Activated naive CD8-positive, alpha-beta T cell treated with anti-CD3 and anti-CD28 coated beads for 36 hours (primary cell): ENCODE results near the gene C3orf62. TPM values are rescaled to one million over a fixed set of nuclear protein-coding genes. Genes with fewer than 3 reads are reported as not detected.

Source experiments
- DNase-seq: peaks from one replicate; pipeline ENCODE4 v3.0.0; 2021
- H3K27ac Mint-ChIP-seq: one replicate; pipeline ENCODE4 v1.8.0; 2022; ENCODE audit warnings: mild to moderate bottlenecking, moderate library complexity, mixed read lengths
- H3K27me3 Mint-ChIP-seq: one replicate; pipeline ENCODE4 v1.8.0; 2022; ENCODE audit warnings: mild to moderate bottlenecking, mixed read lengths
- H3K36me3 Mint-ChIP-seq: one replicate; pipeline ENCODE4 v1.8.0; 2021; ENCODE audit warnings: mild to moderate bottlenecking, mixed read lengths
- H3K4me1 Mint-ChIP-seq: one replicate; pipeline ENCODE4 v1.8.0; 2021; ENCODE audit warnings: mixed read lengths
- H3K4me3 Mint-ChIP-seq: one replicate; pipeline ENCODE4 v1.8.0; 2022; ENCODE audit warnings: mild to moderate bottlenecking, moderate library complexity, mixed read lengths
- H3K9me3 Mint-ChIP-seq: one replicate; pipeline ENCODE4 v1.8.0; 2022; ENCODE audit warnings: mixed read lengths
- total RNA-seq, 2 experiments: library from RNA; stranded (reverse); gene quantifications; one replicate each; pipeline ENCODE4 v1.2.3, GENCODE V29; 2021

C3orf62 gene
- 1 to 10 TPM; 4.0 to 4.2 TPM for total RNA-seq

DNA sequence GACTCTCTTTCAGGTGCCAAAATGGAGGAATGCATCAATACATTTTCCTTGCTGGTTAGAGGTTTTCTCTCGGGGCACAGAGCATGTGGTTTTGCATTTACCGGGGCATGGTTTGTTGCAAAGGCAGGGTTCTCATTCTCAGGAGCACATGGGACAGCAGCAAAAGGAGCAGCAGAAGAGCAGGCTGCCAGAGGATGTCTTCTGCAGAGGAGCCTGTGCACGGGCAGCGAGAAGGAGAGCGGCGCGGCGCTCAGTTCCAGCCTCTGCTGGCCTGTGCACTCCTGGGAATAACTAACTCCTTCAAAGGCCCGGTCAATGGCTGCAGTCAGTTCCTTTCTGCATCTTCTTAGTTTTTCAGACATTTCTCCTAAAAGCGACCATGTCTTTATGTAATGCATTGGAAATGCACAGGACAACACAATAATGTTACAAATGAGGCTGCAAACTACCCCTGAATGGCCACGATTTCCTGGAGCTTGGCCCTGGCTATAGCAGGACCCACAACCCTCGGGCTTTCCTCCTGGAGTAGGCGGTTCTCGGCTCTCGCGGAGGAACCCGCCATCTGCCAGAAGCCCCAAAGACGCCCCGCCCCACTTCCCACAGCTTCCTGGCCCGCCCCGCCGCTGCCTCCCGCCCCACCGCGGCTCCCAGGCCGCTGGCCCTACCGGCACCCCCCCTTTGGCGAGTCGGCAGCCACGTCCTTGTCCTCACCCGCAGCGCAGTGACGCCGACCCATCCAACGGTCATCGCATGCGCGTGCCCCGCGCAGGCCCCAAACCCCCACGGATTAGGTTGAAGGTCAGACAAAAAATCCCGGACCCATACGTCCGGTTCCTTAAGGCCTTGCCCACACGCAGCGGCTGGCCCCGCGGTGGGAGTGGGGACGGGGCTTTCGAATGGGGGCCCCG is at the start of gene C3orf62:
Gene C3orf62, minus strand, starts transcription at position 758 of the 908 bp plus-strand sequence. Its CDS starts 360 bp downstream, at position 398.
- peak within 1 kb of the TSS; percentile 88 for H3K27ac Mint-ChIP-seq
- DNase-seq: peak; percentile 82
- peaks cover 31% of the 10 kb centered on the region for H3K4me1 Mint-ChIP-seq
- H3K27me3 Mint-ChIP-seq: no peaks in the 10 kb centered on the region
- no peaks in the 10 kb centered on the region for H3K9me3 Mint-ChIP-seq
- H3K4me3 Mint-ChIP-seq: peak within 1 kb of the TSS; percentile 79
- peaks cover 31% of the 10 kb centered on the region for H3K36me3 Mint-ChIP-seq

GRCh38 chr3:49324768-49325167 is 47.7 kb upstream of the C3orf62 start:
- Mint-ChIP-seq H3K27ac (no peak overlapping the region), H3K4me3 (no peak overlapping the region), H3K36me3 (peaks cover 32% of the 10 kb centered on the region), H3K27me3 (no peaks in the 10 kb centered on the region), H3K9me3 (no peaks in the 10 kb centered on the region), H3K4me1 (no peaks in the 10 kb centered on the region)
- no peak for DNase-seq

DNA sequence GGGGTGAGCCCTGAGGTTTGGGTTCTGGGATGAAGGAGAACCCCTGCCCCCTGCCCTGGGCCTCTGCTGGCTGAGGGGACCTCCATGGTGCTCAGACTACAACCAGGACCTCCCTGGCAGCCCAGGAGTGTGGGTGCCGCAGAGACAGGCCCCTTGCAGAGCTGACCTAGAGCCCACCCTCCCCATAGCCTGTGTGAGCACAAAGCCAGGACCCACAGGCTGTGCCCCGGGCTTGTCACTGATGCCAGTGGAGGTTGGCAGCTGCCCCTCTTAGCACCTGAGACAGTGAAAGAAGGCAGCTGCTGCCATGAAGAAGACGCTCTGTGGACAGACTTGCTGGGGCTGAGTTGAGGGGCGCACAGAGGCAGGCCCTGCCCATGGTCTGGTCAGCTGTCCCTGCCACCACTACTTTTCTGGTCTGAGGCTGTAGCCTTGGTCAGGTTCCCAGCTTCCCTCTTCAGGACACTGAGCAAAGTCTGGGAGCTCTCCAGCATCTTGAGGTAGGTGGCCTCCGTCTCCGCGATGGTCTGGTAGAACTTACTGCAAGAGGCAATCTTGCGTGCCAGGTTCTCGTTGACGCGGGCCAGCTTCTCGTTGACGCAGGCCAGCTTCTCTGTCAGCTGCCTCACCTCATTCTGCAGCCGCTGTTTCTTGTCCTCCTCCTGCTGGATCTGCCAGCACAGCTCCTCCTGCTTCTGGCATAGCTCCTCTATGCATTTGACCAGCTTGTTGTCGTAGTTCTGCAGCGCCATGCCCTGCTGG is 39.8 kb upstream of the C3orf62 start:
- Mint-ChIP-seq H3K36me3 (peaks cover 13% of the 10 kb centered on the region), H3K4me1 (peaks cover 8% of the 10 kb centered on the region), H3K9me3 (no peaks in the 10 kb centered on the region), H3K27me3 (no peaks in the 10 kb centered on the region), H3K4me3 (no peak overlapping the region), H3K27ac (no peak overlapping the region)
- no peak for DNase-seq

DNA sequence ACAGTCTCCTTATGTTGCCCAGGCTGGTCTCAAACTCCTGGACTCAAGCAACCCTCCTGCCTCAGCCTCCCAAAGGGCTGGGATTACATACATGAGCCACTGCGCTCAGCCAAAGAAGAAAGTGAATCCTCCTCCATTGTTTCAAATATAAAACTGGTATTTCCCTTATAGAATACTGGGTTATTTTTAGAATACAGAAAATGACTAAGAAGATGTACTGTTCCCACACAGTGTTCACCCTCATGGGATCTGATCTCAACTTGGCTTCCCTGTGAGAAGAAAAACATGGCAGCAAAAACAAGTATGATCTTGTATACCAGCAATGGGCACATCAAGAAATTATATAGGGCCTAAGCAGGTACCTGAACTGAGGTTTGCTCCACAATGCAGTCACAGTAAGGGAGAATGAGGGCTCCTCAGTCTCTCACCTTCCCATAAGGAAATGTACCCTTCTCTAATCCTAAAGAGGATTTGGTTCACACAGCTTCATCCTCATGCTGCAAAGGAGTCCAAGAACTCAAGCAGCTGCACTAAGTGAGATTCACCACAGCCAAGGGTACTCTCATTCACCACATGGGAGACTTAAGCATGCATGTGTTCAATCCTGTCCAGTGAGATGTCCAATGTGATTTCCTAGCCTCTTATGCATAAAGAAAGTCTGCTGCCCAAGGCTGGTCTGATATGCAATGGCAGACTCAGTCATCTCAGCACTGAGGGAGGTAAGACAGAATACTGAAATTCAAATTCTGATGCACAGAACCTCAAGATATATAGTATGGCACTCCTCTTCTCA is 37.1 kb upstream of the C3orf62 start:
- Mint-ChIP-seq H3K27me3 (no peaks in the 10 kb centered on the region), H3K27ac (peak overlapping the region; percentile 45), H3K36me3 (peaks cover 12% of the 10 kb centered on the region), H3K4me3 (no peak overlapping the region), H3K4me1 (peaks cover 8% of the 10 kb centered on the region), H3K9me3 (no peaks in the 10 kb centered on the region)
- DNase-seq: no peak

DNA sequence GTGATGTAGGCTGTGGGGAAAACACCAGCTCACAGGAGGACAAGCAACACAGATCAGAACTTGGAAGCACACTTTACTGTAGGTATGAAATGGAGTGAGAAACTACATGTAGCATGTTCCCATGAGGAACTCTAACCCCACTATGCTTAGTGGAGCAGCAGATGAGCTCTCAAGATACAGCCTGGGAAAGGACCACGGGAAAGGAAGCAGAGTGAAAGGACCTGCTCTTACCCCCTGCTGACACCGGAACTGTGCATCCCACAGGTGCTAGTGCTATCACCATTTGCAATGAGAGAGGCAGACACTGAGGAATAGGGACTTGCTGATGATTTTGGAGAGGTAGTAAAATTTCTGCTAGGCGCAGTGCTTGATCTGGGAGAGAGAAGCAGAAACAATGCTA is 34.3 kb upstream of the C3orf62 start:
- no peak for DNase-seq
- Mint-ChIP-seq H3K27ac (peak overlapping the region; percentile 32), H3K4me1 (peaks cover 8% of the 10 kb centered on the region), H3K36me3 (peaks cover 11% of the 10 kb centered on the region), H3K9me3 (no peaks in the 10 kb centered on the region), H3K4me3 (no peak overlapping the region), H3K27me3 (no peaks in the 10 kb centered on the region)

- no peak overlapping the region for H3K27ac Mint-ChIP-seq
- DNase-seq: no peak
- H3K9me3 Mint-ChIP-seq: no peaks in the 10 kb centered on the region
- no peak overlapping the region for H3K4me3 Mint-ChIP-seq
- peaks cover 11% of the 10 kb centered on the region for H3K36me3 Mint-ChIP-seq
- H3K4me1 Mint-ChIP-seq: peaks cover 8% of the 10 kb centered on the region
- H3K27me3 Mint-ChIP-seq: no peaks in the 10 kb centered on the region
Measured at GRCh38 chr3:49310677-49311076, 33.6 kb upstream of the C3orf62 start.

DNA sequence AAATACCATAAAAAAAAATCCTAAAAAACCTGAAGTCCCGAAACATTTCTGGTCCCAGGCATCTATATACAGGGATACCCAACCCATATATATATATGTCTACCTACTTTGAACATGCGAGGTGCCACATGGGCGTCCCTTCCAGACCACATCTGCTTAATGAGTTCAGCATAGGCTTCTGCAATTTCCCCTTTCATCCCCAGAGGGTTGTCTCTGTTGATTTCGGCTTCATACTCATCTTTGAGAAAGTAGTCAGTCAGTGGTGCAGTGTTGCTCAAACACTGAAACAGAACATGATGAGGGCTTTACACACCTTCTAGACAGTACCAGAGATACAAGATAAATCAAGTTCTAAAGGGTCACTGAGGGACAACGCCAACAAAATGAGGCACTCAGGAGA is 28.6 kb upstream of the C3orf62 start:
- Mint-ChIP-seq H3K4me1 (peaks cover 3% of the 10 kb centered on the region), H3K27me3 (no peaks in the 10 kb centered on the region), H3K9me3 (no peaks in the 10 kb centered on the region), H3K4me3 (no peak overlapping the region), H3K27ac (no peak overlapping the region), H3K36me3 (peaks cover 7% of the 10 kb centered on the region)
- DNase-seq: no peak

DNA sequence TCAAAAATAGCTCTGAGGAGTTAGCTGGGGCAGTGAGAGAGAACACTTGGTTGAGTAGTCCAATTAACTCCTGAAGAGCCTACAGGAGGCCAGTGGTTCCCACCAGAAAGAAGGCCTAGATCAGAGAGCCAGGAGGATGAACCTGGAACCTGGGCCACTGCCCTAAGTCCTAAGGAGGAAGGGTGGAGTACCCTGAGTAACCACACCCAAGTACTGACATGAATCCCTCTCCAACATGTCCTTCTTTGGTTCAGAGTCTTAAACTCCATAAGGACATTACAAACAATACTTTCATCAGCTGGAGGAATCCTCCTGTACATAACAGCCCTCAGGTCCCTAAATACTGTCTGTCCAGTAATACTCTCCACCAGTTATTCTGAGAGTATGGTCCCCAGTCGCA is 25.6 kb upstream of the C3orf62 start:
- Mint-ChIP-seq H3K27me3 (no peaks in the 10 kb centered on the region), H3K9me3 (no peaks in the 10 kb centered on the region), H3K4me3 (no peak overlapping the region), H3K36me3 (peaks cover 7% of the 10 kb centered on the region), H3K27ac (no peak overlapping the region), H3K4me1 (peaks cover 3% of the 10 kb centered on the region)
- DNase-seq: no peak

DNA sequence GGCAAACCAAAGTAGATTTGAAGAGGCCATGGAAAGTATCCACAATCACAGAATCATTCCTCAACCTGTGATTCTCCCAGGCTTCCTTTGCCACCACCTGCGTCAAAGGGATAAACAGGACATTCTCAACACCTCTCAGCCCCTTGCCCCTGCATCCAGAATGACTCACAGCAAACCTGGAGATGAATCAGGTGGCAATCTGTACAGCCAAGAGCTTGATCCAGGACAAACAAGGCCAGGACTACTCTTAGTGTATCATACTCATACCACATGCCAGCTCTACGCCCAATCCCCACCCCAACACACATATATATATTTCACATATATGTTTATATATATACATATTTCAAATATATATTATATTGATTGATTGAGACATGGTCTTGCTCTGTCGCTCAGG is 23.6 kb upstream of the C3orf62 start:
- Mint-ChIP-seq H3K4me3 (no peak overlapping the region), H3K9me3 (no peaks in the 10 kb centered on the region), H3K27ac (no peak overlapping the region), H3K27me3 (no peaks in the 10 kb centered on the region), H3K4me1 (peaks cover 3% of the 10 kb centered on the region), H3K36me3 (peaks cover 13% of the 10 kb centered on the region)
- no peak for DNase-seq

DNA sequence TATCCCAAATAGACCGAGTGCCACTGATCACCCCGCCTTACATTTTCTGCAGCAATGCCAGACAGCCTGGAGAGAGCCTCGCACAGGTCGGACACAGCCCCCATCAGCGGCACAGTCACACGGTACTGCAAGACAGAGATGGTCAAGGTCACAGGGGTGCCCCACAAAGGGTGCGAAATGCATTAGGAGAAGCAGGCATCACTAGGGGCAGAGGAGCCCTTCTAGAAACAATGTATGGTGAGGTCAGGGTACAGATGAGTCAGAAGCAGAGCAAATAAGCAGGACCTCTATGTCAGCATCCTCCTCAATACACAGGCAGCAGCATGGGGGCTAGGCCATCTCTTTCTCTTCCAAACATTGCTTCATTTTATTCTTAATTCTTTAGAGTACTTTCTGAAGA is 21.5 kb upstream of the C3orf62 start:
- no peaks in the 10 kb centered on the region for H3K9me3 Mint-ChIP-seq

GRCh38 chr3:49296781-49297411 is 19.9 kb upstream of the C3orf62 start:
- Mint-ChIP-seq H3K4me3 (no peak overlapping the region), H3K36me3 (peaks cover 22% of the 10 kb centered on the region), H3K27ac (peak overlapping the region; percentile 47), H3K9me3 (no peaks in the 10 kb centered on the region), H3K4me1 (no peaks in the 10 kb centered on the region), H3K27me3 (no peaks in the 10 kb centered on the region)
- DNase-seq: no peak

More for the DNA sequence above, 21.5 kb upstream of the C3orf62 start:
- H3K4me3 Mint-ChIP-seq: no peak overlapping the region
- no peaks in the 10 kb centered on the region for H3K27me3 Mint-ChIP-seq
- peak overlapping the region; percentile 10 for H3K27ac Mint-ChIP-seq
- DNase-seq: no peak
- no peaks in the 10 kb centered on the region for H3K4me1 Mint-ChIP-seq
- H3K36me3 Mint-ChIP-seq: peaks cover 21% of the 10 kb centered on the region

- DNase-seq: peak; percentile 7
- no peaks in the 10 kb centered on the region for H3K27me3 Mint-ChIP-seq
- no peaks in the 10 kb centered on the region for H3K4me1 Mint-ChIP-seq
- H3K9me3 Mint-ChIP-seq: no peaks in the 10 kb centered on the region
- peaks cover 23% of the 10 kb centered on the region for H3K36me3 Mint-ChIP-seq
- H3K27ac Mint-ChIP-seq: no peak overlapping the region
- H3K4me3 Mint-ChIP-seq: no peak overlapping the region
Measured at GRCh38 chr3:49295489-49296058, 18.5 kb upstream of the C3orf62 start.

DNA sequence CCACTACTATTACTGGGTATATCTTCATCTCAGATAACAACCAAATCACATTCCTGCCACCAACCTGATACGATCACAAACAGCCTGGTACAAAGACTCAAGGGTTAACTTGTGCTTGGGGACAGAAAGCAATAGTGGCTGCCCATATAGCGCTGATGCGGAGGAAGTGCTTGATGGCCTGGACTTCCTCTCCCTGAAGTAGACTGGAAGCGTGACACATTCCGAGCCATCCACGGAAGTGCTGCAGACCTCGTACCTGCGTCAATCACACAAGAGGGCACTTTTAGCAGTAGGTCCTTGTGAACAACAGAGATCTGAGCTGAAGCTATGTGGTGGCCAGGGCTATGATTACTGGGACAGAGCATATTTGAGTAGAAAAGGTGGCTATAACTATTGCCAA is 17.3 kb upstream of the C3orf62 start:
- no peak for DNase-seq
- no peaks in the 10 kb centered on the region for H3K27me3 Mint-ChIP-seq
- no peaks in the 10 kb centered on the region for H3K9me3 Mint-ChIP-seq
- no peak overlapping the region for H3K27ac Mint-ChIP-seq
- no peak overlapping the region for H3K4me3 Mint-ChIP-seq
- no peaks in the 10 kb centered on the region for H3K4me1 Mint-ChIP-seq
- peaks cover 28% of the 10 kb centered on the region for H3K36me3 Mint-ChIP-seq

DNA sequence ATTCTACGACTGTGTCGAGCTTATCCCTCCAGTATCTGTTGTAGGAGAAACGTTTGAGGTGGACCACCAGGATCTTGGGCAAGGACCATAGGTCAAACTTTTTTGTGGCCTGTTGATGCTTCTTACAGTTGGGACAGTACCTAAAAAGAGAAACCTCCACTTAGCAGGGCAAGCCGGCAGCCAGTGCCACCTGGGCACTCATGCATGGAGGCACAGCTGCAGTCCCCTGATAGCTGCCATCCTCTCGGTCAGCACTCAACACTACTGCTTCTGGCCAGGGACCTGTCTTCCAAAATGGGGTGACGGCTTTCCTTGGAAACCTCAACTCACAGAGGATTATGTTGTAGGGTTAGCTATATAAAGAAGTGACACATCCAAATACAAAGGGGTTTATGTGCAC is 7.0 kb upstream of the C3orf62 start:
- no peaks in the 10 kb centered on the region for H3K27me3 Mint-ChIP-seq
- no peak overlapping the region for H3K4me3 Mint-ChIP-seq
- no peak overlapping the region for H3K27ac Mint-ChIP-seq
- DNase-seq: no peak
- no peaks in the 10 kb centered on the region for H3K9me3 Mint-ChIP-seq
- no peaks in the 10 kb centered on the region for H3K4me1 Mint-ChIP-seq
- H3K36me3 Mint-ChIP-seq: peaks cover 36% of the 10 kb centered on the region
